ENCODE measurements around the gene AFF2.

Gene AFF2

DNA sequence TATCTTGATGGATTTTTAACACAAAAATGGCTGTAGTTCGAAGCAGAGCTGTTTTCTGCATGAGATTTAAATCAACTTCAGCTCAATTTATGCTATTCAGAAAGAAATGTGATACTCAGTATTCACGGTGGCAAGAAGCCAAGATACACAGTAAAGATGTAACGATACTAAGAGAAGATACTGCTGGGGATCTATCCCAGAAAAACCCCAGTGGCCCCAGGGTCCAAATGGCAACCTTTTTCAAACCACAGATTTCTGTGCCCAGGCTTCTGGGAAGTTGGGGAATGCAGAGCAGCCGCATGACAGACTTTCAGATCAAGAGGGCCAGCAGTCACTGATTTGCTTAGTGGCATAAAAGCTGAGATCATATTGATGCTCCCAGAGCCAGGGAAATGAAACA lies 353.9 kb downstream of the AFF2 start:
- H3K4me3 ChIP-seq (ENCODE audit: low read length): no peak overlapping the region
- no peak for TF ChIP-seq CTCF (IDR thresholded peaks at IDR 0.05; ENCODE audit: insufficient read depth, low read depth, low read length, missing control alignments)
- DNase-seq (ENCODE audit: low read depth): peak; percentile 2

GRCh38 chrX:148856505-148856904 lies 356.1 kb downstream of the AFF2 start:
- TF ChIP-seq CTCF (IDR thresholded peaks at IDR 0.05; ENCODE audit: insufficient read depth, low read depth, low read length, missing control alignments): no peak
- DNase-seq (ENCODE audit: low read depth): no peak
- H3K4me3 ChIP-seq (ENCODE audit: low read length): no peak overlapping the region

DNA sequence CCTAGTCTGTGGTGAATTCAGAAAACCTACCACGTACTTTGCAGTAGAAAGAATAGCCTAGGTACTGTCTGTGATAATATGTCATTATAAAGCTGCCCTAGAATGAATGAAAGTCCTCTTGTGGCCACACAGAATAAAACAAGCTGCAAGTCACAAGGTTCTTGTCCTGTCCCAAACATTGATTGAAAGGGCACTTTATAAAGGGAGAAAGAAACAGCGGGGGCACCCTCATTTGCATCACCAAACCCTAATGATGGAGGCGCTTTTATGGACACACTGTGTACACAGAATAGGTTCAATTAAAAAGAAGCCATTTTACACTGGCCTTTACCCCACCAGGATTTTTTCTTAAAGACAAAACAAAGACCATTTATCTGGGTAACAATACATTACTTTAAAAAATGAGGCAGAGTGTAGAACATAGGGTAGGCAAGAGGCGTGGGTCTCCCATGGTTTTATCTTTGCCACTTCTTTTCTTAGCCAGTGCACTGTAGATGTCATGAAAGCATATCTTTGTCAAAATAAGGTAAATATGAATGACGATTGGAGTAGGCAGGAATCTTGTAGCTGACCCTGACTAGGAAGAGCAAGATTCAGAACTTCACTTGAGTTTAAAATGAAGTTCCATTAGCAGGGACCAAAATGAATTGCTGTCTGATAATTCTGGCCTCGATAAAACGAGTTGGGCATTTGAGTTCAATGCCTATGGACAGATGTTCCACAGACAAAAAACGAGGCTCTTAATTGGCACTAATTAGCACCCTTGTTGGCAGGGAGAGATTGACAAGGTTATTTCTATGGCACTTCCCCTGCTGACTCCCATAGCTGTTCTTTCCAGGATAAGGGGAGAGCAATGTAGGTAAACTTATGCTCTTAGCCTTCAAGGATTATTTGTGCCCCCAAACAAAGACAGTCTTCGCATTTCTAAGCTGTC lies 365.1 kb downstream of the AFF2 start:
- TF ChIP-seq CTCF (IDR thresholded peaks at IDR 0.05; ENCODE audit: insufficient read depth, low read depth, low read length, missing control alignments): no peak
- no peak for DNase-seq (ENCODE audit: low read depth)
- no peak overlapping the region for H3K4me3 ChIP-seq (ENCODE audit: low read length)

DNA sequence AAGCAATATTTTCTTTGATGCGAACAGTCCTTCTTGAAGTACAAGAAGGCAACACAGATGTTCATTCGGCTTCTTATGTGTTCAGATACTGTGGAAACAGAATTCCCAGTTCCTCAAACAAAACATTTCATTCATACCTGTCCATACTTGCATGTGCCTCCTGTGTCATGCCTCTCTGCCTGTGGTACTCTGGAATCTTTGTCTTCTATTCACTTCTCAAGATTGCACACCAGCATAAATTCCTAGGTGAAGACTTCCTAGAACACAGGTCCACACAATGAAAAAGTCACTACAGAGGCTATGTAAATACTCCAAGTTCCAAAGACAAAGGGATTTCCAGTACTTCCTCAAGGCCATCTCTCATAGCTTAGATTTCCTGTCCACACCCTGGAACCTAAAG lies 367.2 kb downstream of the AFF2 start:
- TF ChIP-seq CTCF (IDR thresholded peaks at IDR 0.05; ENCODE audit: insufficient read depth, low read depth, low read length, missing control alignments): no peak
- no peak overlapping the region for H3K4me3 ChIP-seq (ENCODE audit: low read length)
- peak; percentile 75 for DNase-seq (ENCODE audit: low read depth)

DNA sequence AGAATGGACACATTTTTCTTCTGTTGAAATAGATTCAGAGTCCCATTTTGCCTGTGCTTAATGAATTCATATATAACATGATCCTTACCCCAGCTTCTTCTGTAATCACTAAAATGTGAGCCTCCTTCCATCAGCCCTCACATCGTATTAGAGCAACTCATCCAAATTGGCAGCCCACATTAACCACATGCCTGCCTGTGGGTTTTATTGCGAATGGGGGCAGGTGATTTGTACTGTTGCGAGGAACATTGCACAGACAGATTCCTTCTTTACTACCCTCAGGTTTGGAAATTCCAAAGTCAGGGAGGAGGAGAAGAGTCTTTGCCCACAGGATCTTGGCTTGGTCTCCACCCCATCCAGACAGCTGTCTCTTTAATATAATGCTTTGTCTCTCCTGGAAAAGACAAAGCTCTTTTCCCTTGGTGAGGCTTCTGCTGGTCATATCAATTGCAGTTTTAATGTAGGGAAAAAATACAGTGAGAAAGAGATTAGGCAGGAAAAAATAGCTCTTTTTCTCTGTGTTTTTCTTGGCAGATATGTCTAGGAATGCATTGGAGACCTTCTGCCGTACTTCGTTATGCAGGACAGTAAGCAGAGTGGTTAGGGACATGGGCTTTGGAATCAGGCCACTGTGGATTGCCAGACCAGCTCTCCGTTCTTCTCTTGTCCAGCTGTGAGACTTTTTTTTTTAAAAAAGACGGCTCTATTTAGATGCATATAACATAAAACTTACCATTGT lies 371.2 kb downstream of the AFF2 start:
- H3K4me3 ChIP-seq (ENCODE audit: low read length): no peak overlapping the region
- DNase-seq (ENCODE audit: low read depth): peak; percentile 53
- no peak for TF ChIP-seq CTCF (IDR thresholded peaks at IDR 0.05; ENCODE audit: insufficient read depth, low read depth, low read length, missing control alignments)

GRCh38 chrX:148872161-148872535 lies 371.7 kb downstream of the AFF2 start:
- no peak for TF ChIP-seq CTCF (IDR thresholded peaks at IDR 0.05; ENCODE audit: insufficient read depth, low read depth, low read length, missing control alignments)
- DNase-seq (ENCODE audit: low read depth): no peak
- H3K4me3 ChIP-seq (ENCODE audit: low read length): no peak overlapping the region
